ENCODE data around the gene SLC22A7. TPM values are rescaled to one million over a fixed set of nuclear protein-coding genes. Genes with fewer than 3 reads are reported as not detected.

Gene SLC22A7
- total and polyA plus RNA-seq, 2 experiments from 2014 or later = not detected

DNA sequence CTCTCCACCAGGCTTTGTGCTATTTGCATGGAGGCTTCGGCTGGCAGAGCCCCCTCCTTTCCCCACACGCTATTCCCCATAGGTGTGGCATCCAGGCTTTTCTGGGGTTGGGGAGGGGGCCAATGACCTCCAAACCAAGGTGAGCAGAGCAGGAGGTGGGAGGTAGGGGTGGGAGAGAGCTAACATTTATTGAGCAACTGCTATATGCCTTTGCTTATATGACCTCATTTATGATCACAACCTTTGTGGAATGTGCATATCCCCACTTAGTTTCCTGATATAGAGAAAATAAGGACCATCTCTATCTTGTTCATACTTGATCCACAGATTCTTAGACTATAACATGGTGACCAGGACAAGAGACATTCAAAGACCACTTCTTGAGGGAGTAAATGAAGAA lies 17.8 kb upstream of the SLC22A7 start:
- in situ Hi-C loops (cut with MboI) = no loop called here
- Histone ChIP-seq H3F3A (ENCODE audit: insufficient read depth) (no peaks in the 10 kb centered on the region), H3K27me3 (replicated peaks; ENCODE audit: insufficient read depth) (peaks cover 16% of the 10 kb centered on the region), H3K4me2 (ENCODE audit: unreplicated experiment) (no peak overlapping the region), H3K36me3 (ENCODE audit: low read depth) (no peaks in the 10 kb centered on the region), H2AFZ (no peak overlapping the region), H3K9me3 (ENCODE audit: low read depth) (no peaks in the 10 kb centered on the region), H3K4me3 (no peak overlapping the region), H3K79me2 (ENCODE audit: insufficient read depth) (no peaks in the 10 kb centered on the region), H3K9me2 (ENCODE audit: insufficient read depth) (no peaks in the 10 kb centered on the region), H4K20me1 (ENCODE audit: insufficient read depth) (no peaks in the 10 kb centered on the region), H3K27ac (no peak overlapping the region), H3K4me1 (ENCODE audit: insufficient read depth) (peaks cover 13% of the 10 kb centered on the region; the same call in 1 of the 2 replicates), H3K9ac (no peak overlapping the region)
- DNase-seq = no peak
- TF ChIP-seq EZH2 (IDR thresholded peaks at IDR 0.05; ENCODE audit: insufficient read depth, poor library complexity, severe bottlenecking) (no peak), EZH2phosphoT487 (IDR thresholded peaks at IDR 0.05; ENCODE audit: insufficient read depth, low read depth) (no peak)
- 94% methylated on average over 2 of the region's 2 CpGs for WGBS, 2 experiments (ENCODE audit: low coverage in 1 of 2, low lambda C conversion rate in 2 of 2, missing lambda C conversion rate in 2 of 2)

DNA sequence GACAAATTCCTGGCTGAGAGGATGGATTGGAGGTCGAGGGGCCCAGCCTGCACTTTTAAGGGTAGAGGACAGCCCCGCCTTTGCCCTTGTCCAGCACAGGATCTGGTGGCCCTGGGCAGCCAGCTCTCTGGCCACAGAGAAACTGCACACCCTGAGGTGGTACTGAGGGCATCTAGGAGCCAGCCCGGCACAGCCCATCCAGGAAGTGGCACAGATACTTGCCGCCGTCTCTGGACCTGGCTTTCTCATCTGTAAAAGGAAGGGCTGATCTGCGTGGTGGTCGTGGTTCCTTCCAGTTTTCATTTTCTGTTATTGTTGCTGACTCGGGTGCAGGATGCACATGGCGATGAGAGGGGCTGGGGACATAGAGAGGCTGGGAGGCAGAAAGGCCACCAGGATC lies 16.0 kb upstream of the SLC22A7 start:
- no peaks in the 10 kb centered on the region for H4K20me1 ChIP-seq (ENCODE audit: insufficient read depth)
- in situ Hi-C loops (cut with MboI) = no loop called here

DNA sequence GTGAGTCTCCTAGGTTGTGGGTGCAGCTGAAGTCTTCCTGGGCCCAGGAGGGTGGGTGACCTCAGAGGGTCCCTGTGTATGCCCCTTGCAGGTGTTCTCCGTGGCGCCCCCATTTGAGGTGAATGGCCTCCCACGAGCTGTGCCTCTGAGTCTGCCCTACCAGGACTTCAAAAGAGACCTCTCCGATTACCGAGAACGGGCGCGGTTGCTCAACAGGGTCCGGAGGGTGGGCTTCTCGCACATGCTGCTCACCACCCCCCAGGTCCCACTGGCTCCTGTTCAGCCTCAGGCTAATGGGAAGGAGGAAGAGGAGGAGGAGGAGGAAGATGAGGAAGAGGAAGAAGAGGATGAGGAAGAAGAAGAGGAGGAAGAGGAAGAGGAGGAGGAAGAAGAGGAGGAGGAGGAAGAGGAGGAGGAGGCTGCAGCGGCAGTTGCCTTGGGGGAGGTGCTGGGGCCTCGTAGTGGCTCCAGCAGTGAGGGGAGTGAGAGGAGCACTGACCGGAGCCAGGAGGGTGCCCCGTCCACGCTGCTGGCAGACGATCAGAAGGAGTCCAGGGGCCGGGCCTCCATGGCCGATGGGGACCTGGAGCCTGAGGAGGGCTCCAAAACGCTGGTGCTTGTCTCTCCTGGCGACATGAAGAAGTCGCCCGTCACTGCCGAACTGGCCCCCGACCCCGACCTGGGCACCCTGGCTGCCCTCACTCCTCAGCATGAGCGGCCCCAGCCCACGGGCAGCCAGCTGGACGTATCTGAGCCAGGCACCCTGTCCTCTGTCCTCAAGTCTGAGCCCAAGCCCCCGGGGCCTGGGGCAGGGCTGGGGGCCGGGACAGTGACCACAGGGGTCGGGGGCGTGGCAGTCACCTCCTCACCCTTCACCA lies 15.2 kb upstream of the SLC22A7 start:
- no peak overlapping the region for H2AFZ ChIP-seq
- no peaks in the 10 kb centered on the region for H3K9me2 ChIP-seq (ENCODE audit: insufficient read depth)
- peaks cover 12% of the 10 kb centered on the region; the same call in 1 of the 2 replicates for H3K4me1 ChIP-seq (ENCODE audit: insufficient read depth)
- whole genome bisulfite sequencing, 2 experiments (ENCODE audit: low coverage in 1 of 2, low lambda C conversion rate in 2 of 2, missing lambda C conversion rate in 2 of 2) = 64 to 65% methylated on average over 28 to 30 of the region's 32 CpGs
- peaks cover 13% of the 10 kb centered on the region for H3K27me3 ChIP-seq (replicated peaks; ENCODE audit: insufficient read depth)
- in situ Hi-C loops (cut with MboI) = no loop called here
- TF ChIP-seq EZH2phosphoT487 (IDR thresholded peaks at IDR 0.05; ENCODE audit: insufficient read depth, low read depth) = no peak
- no peak for TF ChIP-seq EZH2 (IDR thresholded peaks at IDR 0.05; ENCODE audit: insufficient read depth, poor library complexity, severe bottlenecking)
- H3K4me2 ChIP-seq (ENCODE audit: unreplicated experiment) = no peak overlapping the region
- DNase-seq = no peak
- H3K9me3 ChIP-seq (ENCODE audit: low read depth) = no peaks in the 10 kb centered on the region
- H3K27ac ChIP-seq = no peak overlapping the region
- no peaks in the 10 kb centered on the region for H3K79me2 ChIP-seq (ENCODE audit: insufficient read depth)
- H3K4me3 ChIP-seq = no peak overlapping the region
- no peaks in the 10 kb centered on the region for H4K20me1 ChIP-seq (ENCODE audit: insufficient read depth)
- no peak overlapping the region for H3K9ac ChIP-seq
- no peaks in the 10 kb centered on the region for H3F3A ChIP-seq (ENCODE audit: insufficient read depth)
- H3K36me3 ChIP-seq (ENCODE audit: low read depth) = no peaks in the 10 kb centered on the region

More for the DNA sequence above, 16.0 kb upstream of the SLC22A7 start:
- Histone ChIP-seq H3K4me3 (no peak overlapping the region), H3K27ac (no peak overlapping the region), H3K9ac (no peak overlapping the region), H3K4me1 (ENCODE audit: insufficient read depth) (peaks cover 13% of the 10 kb centered on the region; the same call in 1 of the 2 replicates), H2AFZ (no peak overlapping the region), H3K9me2 (ENCODE audit: insufficient read depth) (no peaks in the 10 kb centered on the region), H3F3A (ENCODE audit: insufficient read depth) (no peaks in the 10 kb centered on the region), H3K36me3 (ENCODE audit: low read depth) (no peaks in the 10 kb centered on the region), H3K27me3 (replicated peaks; ENCODE audit: insufficient read depth) (peaks cover 13% of the 10 kb centered on the region), H3K4me2 (ENCODE audit: unreplicated experiment) (no peak overlapping the region), H3K9me3 (ENCODE audit: low read depth) (no peaks in the 10 kb centered on the region), H3K79me2 (ENCODE audit: insufficient read depth) (no peaks in the 10 kb centered on the region)
- no peak for DNase-seq
- 54 to 64% methylated on average over 9 of the region's 9 CpGs for WGBS, 2 experiments (ENCODE audit: low coverage in 1 of 2, low lambda C conversion rate in 2 of 2, missing lambda C conversion rate in 2 of 2)
- TF ChIP-seq EZH2phosphoT487 (IDR thresholded peaks at IDR 0.05; ENCODE audit: insufficient read depth, low read depth) (no peak), EZH2 (IDR thresholded peaks at IDR 0.05; ENCODE audit: insufficient read depth, poor library complexity, severe bottlenecking) (no peak)

DNA sequence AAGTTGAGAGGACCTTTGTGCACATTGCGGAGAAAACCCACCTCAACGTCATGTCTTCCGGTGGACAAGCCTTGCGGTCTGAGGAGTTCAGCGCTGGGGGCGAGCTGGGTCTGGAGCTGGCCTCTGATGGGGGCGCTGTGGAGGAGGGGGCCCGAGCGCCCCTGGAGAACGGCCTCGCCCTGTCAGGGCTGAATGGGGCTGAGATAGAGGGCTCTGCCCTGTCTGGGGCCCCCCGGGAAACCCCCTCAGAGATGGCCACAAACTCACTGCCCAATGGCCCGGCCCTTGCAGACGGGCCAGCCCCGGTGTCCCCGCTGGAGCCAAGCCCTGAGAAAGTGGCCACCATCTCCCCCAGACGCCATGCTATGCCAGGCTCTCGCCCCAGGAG lies 14.6 kb upstream of the SLC22A7 start:
- no peak overlapping the region for H3K4me3 ChIP-seq
- no peaks in the 10 kb centered on the region for H3K9me3 ChIP-seq (ENCODE audit: low read depth)
- no peak overlapping the region for H3K27ac ChIP-seq
- no peak for TF ChIP-seq EZH2 (IDR thresholded peaks at IDR 0.05; ENCODE audit: insufficient read depth, poor library complexity, severe bottlenecking)
- no peak for TF ChIP-seq EZH2phosphoT487 (IDR thresholded peaks at IDR 0.05; ENCODE audit: insufficient read depth, low read depth)
- no peak overlapping the region for H3K9ac ChIP-seq
- peaks cover 13% of the 10 kb centered on the region for H3K27me3 ChIP-seq (replicated peaks; ENCODE audit: insufficient read depth)
- no peaks in the 10 kb centered on the region for H3K9me2 ChIP-seq (ENCODE audit: insufficient read depth)
- peaks cover 6% of the 10 kb centered on the region; the same call in 1 of the 2 replicates for H3K4me1 ChIP-seq (ENCODE audit: insufficient read depth)
- no peak overlapping the region for H3K4me2 ChIP-seq (ENCODE audit: unreplicated experiment)
- no peaks in the 10 kb centered on the region for H3K36me3 ChIP-seq (ENCODE audit: low read depth)
- 72 to 80% methylated on average over 12 to 17 of the region's 18 CpGs for WGBS, 2 experiments (ENCODE audit: low coverage in 1 of 2, low lambda C conversion rate in 2 of 2, missing lambda C conversion rate in 2 of 2)
- H4K20me1 ChIP-seq (ENCODE audit: insufficient read depth) = no peaks in the 10 kb centered on the region
- no peaks in the 10 kb centered on the region for H3K79me2 ChIP-seq (ENCODE audit: insufficient read depth)
- no peak for DNase-seq
- in situ Hi-C loops (cut with MboI) = no loop called here
- no peaks in the 10 kb centered on the region for H3F3A ChIP-seq (ENCODE audit: insufficient read depth)
- no peak overlapping the region for H2AFZ ChIP-seq
